Measurements from ENCODE around the gene GPR37L1. TPM values are rescaled to one million over a fixed set of nuclear protein-coding genes. Genes with fewer than 3 reads are reported as not detected.

GPR37L1 gene
- total and polyA plus RNA-seq, 2 of the 8 experiments (the other 6 are each of a cell fraction or from before 2014, with no cell fraction given): 0.13 to 0.23 TPM

- no peaks in the 10 kb centered on the region for H3K9me3 ChIP-seq (ENCODE audit: insufficient read depth in 2 of 2, low read depth in 1 of 2, low read length in 1 of 2)
- CTCF ChIA-PET (ENCODE audit: partially characterized antibody): interaction anchor here (1.0 to 7.1 kb wide), 10 partner anchors 13 to 182 kb away, joined by 3 to 52 read pairs (median 4); partner anchors contain the start of genes GPR37L1 and LGR6
- H3K27ac ChIP-seq (ENCODE audit: low read depth, low read length): no peak overlapping the region
- H2AK5ac ChIP-seq (ENCODE audit: low read depth, low read length): no peak overlapping the region
- no peaks in the 10 kb centered on the region; a peak in 3 of 7 replicates for H3K27me3 ChIP-seq (replicated peaks in 1 of 4; ENCODE audit: control insufficient read depth in 3 of 4, extremely low read depth in 1 of 4, insufficient read depth in 3 of 4, low read length in 3 of 4)
- no peak overlapping the region for H4K5ac ChIP-seq (ENCODE audit: insufficient read length, low read depth, low read length)
- no peak for DNase-seq (ENCODE audit: low read depth in 1 of 2, low spot score in 2 of 2)
- H3K4me2 ChIP-seq (ENCODE audit: insufficient read depth in 1 of 2, low read depth in 2 of 2, low read length in 2 of 2): no peak overlapping the region
- H2BK5ac ChIP-seq (ENCODE audit: low read depth, low read length): no peak overlapping the region
- H3K4me1 ChIP-seq (replicated peaks in 1 of 4; ENCODE audit: control insufficient read depth in 3 of 4, insufficient read depth in 4 of 4, low read length in 3 of 4): peaks cover 0 to 6% (median 4%) of the 10 kb centered on the region in 4 experiments; a peak in 5 of 7 replicates
- peak overlapping the region; percentile 42; the same call in 1 of the 2 replicates for H4K8ac ChIP-seq (ENCODE audit: extremely low read depth, insufficient read depth, low read length)
- no peak overlapping the region for H3K18ac ChIP-seq (ENCODE audit: extremely low read depth, low read length)
- H2AFZ ChIP-seq (ENCODE audit: low read length): no peak overlapping the region
- H4K91ac ChIP-seq (replicated peaks; ENCODE audit: insufficient read length, low read length): no peak overlapping the region
- no peaks in the 10 kb centered on the region for H3K36me3 ChIP-seq (ENCODE audit: control insufficient read depth in 2 of 4, insufficient read depth in 4 of 4, low read length in 3 of 4)
- no peak overlapping the region for H3K23ac ChIP-seq (ENCODE audit: insufficient read length)
- no peak overlapping the region for H2BK20ac ChIP-seq (ENCODE audit: low read length)
- H3K14ac ChIP-seq (ENCODE audit: insufficient read length): no peak overlapping the region
- H3K79me2 ChIP-seq (ENCODE audit: control insufficient read depth in 1 of 2, insufficient read depth in 2 of 2, low read length in 2 of 2): no peaks in the 10 kb centered on the region
- no peak overlapping the region for H2BK120ac ChIP-seq (replicated peaks; ENCODE audit: low read depth, low read length)
- no peak overlapping the region for H3K4ac ChIP-seq (replicated peaks; ENCODE audit: insufficient read length, low read depth, low read length)
- no peak overlapping the region for H2BK15ac ChIP-seq (ENCODE audit: low read length)
- H3K9ac ChIP-seq (replicated peaks in 1 of 4; ENCODE audit: extremely low read depth in 1 of 4, low read depth in 3 of 4, low read length in 3 of 4): no peak overlapping the region
- 87% methylated on average over 7 of the region's 7 CpGs; no CpG with 5 or more reads in 1 of the 2 experiments for WGBS, 2 experiments (ENCODE audit: extremely low coverage in 1 of 2, insufficient coverage in 1 of 2, insufficient read length in 1 of 2, insufficient replicate concordance in 2 of 2, low coverage in 1 of 2, low lambda C conversion rate in 2 of 2, missing lambda C conversion rate in 1 of 2)
- H2BK12ac ChIP-seq (ENCODE audit: low read depth, low read length): no peak overlapping the region
- H4K20me1 ChIP-seq (replicated peaks in 1 of 2; ENCODE audit: control insufficient read depth in 1 of 2, insufficient read depth in 2 of 2, low read length in 2 of 2): peaks cover 0 to 2% of the 10 kb centered on the region in 2 experiments
- POLR2A ChIA-PET (ENCODE audit: partially characterized antibody): interaction anchor here (1.2 kb wide), 1 partner anchor 27 kb away, joined by 3 read pairs; no protein-coding TSS in a partner anchor
- H3K23me2 ChIP-seq (ENCODE audit: low read depth, low read length): no peaks in the 10 kb centered on the region; the same call in 1 of the 2 replicates
- no peak overlapping the region for H3K56ac ChIP-seq (replicated peaks; ENCODE audit: insufficient read length, low read depth, low read length)
- no peak overlapping the region for H3K4me3 ChIP-seq (ENCODE audit: extremely low read depth in 1 of 4, insufficient read depth in 2 of 4, low read depth in 3 of 4, low read length in 4 of 4)
- FAIRE-seq: no peak
- no peaks in the 10 kb centered on the region for H3K79me1 ChIP-seq (ENCODE audit: low read depth, low read length)
- TF ChIP-seq HDAC6 (IDR thresholded peaks at IDR 0.05; ENCODE audit: low read depth, low read length): no peak
- TF ChIP-seq CBX8 (IDR thresholded peaks at IDR 0.05; ENCODE audit: borderline replicate concordance, low read depth, low read length): no peak
- no peak for TF ChIP-seq TAF1 (IDR thresholded peaks at IDR 0.05; ENCODE audit: low read depth, low read length)
- no peak for TF ChIP-seq FOSL1 (IDR thresholded peaks at IDR 0.05; ENCODE audit: insufficient read depth, low read depth, low read length)
- TF ChIP-seq SP2 (IDR thresholded peaks at IDR 0.05; ENCODE audit: low read length): no peak
- TF ChIP-seq KDM4A (IDR thresholded peaks at IDR 0.05; ENCODE audit: low read depth, low read length, severe bottlenecking): no peak
- no peak for TF ChIP-seq CHD2 (IDR thresholded peaks at IDR 0.05; ENCODE audit: low read length)
- no peak for TF ChIP-seq TCF12 (IDR thresholded peaks at IDR 0.05; ENCODE audit: low read depth, low read length)
- TF ChIP-seq GABPA (IDR thresholded peaks at IDR 0.05; ENCODE audit: borderline replicate concordance, insufficient read depth, low read length): no peak
- TF ChIP-seq POLR2AphosphoS5 (IDR thresholded peaks at IDR 0.05; ENCODE audit: low read depth, low read length): no peak
- no peak for TF ChIP-seq KDM1A (IDR thresholded peaks at IDR 0.05; ENCODE audit: borderline replicate concordance, low read length)
- TF ChIP-seq USF2 (IDR thresholded peaks at IDR 0.05; ENCODE audit: low read length): no peak
Observed at GRCh38 chr1:202181586-202181985, 58.9 kb downstream of the GPR37L1 start.
